NB4 (cell line): Measurements from ENCODE around the gene TNFAIP6.

Experiments used
- CTCF ChIP-seq: IDR thresholded peaks from one replicate; pipeline ENCODE4 v1.5.1; 2012; ENCODE audit warnings: low read depth, low read length
- MAX ChIP-seq: IDR thresholded peaks from 2 replicates; pipeline ENCODE4 v1.6.1; 2011; ENCODE audit warnings: low read depth, low read length
- POLR2A ChIP-seq: IDR thresholded peaks from 2 replicates; pipeline ENCODE4 v1.6.1; 2011; ENCODE audit warnings: mild to moderate bottlenecking; ENCODE audit not compliant: insufficient read length; ENCODE audit errors: extremely low read depth

GRCh38 chr2:151422917-151423439, 65.6 kb downstream of the TNFAIP6 start:
- TF ChIP-seq CTCF (no peak), POLR2A (no peak), MAX (no peak)
